ENCODE measurements around the gene CNOT6L. TPM values are rescaled to one million over a fixed set of nuclear protein-coding genes. Genes with fewer than 3 reads are reported as not detected.

The CNOT6L gene
- polyA plus RNA-seq, 1 of the 3 experiments (the other 2 are of a cell fraction): 2.8 TPM

DNA sequence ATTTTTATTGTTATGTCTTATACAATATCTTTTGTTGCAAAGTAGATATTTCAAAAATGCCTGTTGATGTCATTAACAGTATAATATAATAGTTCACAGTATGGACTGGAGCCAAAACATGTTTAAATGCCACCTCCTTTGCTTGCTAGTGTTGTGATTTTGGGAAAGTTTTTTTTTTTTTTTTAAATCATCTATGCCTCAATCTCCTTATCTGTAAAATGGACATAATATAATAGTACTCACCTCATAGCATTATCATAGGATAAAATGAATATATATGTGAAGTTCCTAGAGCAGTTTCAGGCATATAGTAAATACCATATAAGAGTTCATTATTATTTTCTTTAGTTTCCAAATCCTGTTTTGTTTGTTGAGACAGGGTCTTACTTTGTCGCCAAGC is 25.2 kb upstream of the CNOT6L start:
- no peak overlapping the region for H2AFZ ChIP-seq (ENCODE audit: low read depth)
- H3K27ac ChIP-seq (ENCODE audit: low read depth in 2 of 2, low read length in 1 of 2): no peak overlapping the region
- H3K79me2 ChIP-seq (ENCODE audit: insufficient read depth): no peaks in the 10 kb centered on the region
- H3K4me3 ChIP-seq (ENCODE audit: low read depth in 2 of 2, low read length in 1 of 2): no peak overlapping the region
- H3K9me2 ChIP-seq: no peaks in the 10 kb centered on the region
- H3K4me1 ChIP-seq (ENCODE audit: control insufficient read depth in 1 of 2, insufficient read depth in 2 of 2, low read depth in 1 of 2, low read length in 1 of 2): no peaks in the 10 kb centered on the region
- DNase-seq: no peak
- TF ChIP-seq TCF12 (IDR thresholded peaks at IDR 0.05) (no peak), FOXM1 (IDR thresholded peaks at IDR 0.05; ENCODE audit: low read depth) (no peak), SIN3A (IDR thresholded peaks at IDR 0.05; ENCODE audit: borderline replicate concordance, low read depth, low read length) (no peak), NRF1 (IDR thresholded peaks at IDR 0.05; ENCODE audit: low read depth, low read length) (no peak), EP300 (IDR thresholded peaks at IDR 0.05; ENCODE audit: borderline replicate concordance in 1 of 2, low read depth in 1 of 2, low read length in 1 of 2) (no peak), CHD2 (IDR thresholded peaks at IDR 0.05; ENCODE audit: low read length, partially characterized antibody) (no peak), TEAD4 (IDR thresholded peaks at IDR 0.05; ENCODE audit: borderline replicate concordance, insufficient read depth) (no peak), FOSL2 (IDR thresholded peaks at IDR 0.05; ENCODE audit: borderline replicate concordance, low read depth) (no peak), RFX5 (IDR thresholded peaks at IDR 0.05; ENCODE audit: low read length) (no peak), ELF1 (IDR thresholded peaks at IDR 0.05) (no peak), SMC3 (IDR thresholded peaks at IDR 0.05; ENCODE audit: low read depth, low read length) (no peak)
- TF ChIP-seq, protein P1, sequence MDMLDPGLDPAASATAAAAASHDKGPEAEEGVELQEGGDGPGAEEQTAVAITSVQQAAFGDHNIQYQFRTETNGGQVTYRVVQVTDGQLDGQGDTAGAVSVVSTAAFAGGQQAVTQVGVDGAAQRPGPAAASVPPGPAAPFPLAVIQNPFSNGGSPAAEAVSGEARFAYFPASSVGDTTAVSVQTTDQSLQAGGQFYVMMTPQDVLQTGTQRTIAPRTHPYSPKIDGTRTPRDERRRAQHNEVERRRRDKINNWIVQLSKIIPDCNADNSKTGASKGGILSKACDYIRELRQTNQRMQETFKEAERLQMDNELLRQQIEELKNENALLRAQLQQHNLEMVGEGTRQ (IDR thresholded peaks at IDR 0.05; ENCODE audit: borderline replicate concordance, low read depth, low read length): no peak
- 95% methylated on average over 1 of the region's 1 CpG for WGBS (ENCODE audit: low lambda C conversion rate)
- no peaks in the 10 kb centered on the region for H3K9me3 ChIP-seq
- no peaks in the 10 kb centered on the region for H4K20me1 ChIP-seq (ENCODE audit: insufficient read depth)
- no peak overlapping the region for H3K4me2 ChIP-seq
- no peaks in the 10 kb centered on the region for H3K36me3 ChIP-seq (replicated peaks in 1 of 2; ENCODE audit: control insufficient read depth in 1 of 2, insufficient read depth in 2 of 2, low read length in 1 of 2)
- POLR2A ChIA-PET: no interaction called here
- H3K27me3 ChIP-seq (ENCODE audit: insufficient read depth): no peaks in the 10 kb centered on the region
- CTCF ChIA-PET: interaction anchor here (1.0 kb wide), 1 partner anchor 217 kb away, joined by 4 read pairs; no protein-coding TSS in a partner anchor
- no peaks in the 10 kb centered on the region for H3F3A ChIP-seq (replicated peaks; ENCODE audit: insufficient read depth)
- no peak overlapping the region for H3K9ac ChIP-seq

DNA sequence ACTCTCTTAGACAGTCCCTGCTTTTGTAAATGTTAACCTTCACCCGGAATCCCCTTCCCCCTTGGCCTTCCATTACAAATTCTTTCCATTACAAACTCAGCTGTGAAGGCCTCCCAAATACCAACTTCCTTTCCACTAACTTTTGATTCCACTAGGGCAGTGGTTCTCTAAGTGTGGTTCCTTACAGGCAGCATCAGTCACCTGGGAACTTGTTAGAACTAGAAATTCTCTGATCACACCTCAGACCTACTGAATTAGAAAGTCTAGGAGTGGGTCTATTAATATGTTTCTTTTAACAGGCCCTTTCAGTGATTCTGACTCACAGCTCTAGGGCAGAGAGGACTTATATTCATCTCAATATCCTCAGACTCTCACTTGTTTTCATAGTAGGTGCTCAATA is 24.5 kb upstream of the CNOT6L start:
- WGBS (ENCODE audit: low lambda C conversion rate): 88% methylated on average over 1 of the region's 1 CpG
- Histone ChIP-seq H3K4me1 (ENCODE audit: control insufficient read depth in 1 of 2, insufficient read depth in 2 of 2, low read depth in 1 of 2, low read length in 1 of 2) (no peaks in the 10 kb centered on the region), H3K4me3 (ENCODE audit: low read depth in 2 of 2, low read length in 1 of 2) (no peak overlapping the region), H3K9ac (no peak overlapping the region), H3K36me3 (replicated peaks in 1 of 2; ENCODE audit: control insufficient read depth in 1 of 2, insufficient read depth in 2 of 2, low read length in 1 of 2) (no peaks in the 10 kb centered on the region), H3K27ac (ENCODE audit: low read depth in 2 of 2, low read length in 1 of 2) (no peak overlapping the region), H3K79me2 (ENCODE audit: insufficient read depth) (no peaks in the 10 kb centered on the region), H3K4me2 (no peak overlapping the region), H3K9me2 (no peaks in the 10 kb centered on the region), H2AFZ (ENCODE audit: low read depth) (no peak overlapping the region), H3K27me3 (ENCODE audit: insufficient read depth) (no peaks in the 10 kb centered on the region), H3F3A (replicated peaks; ENCODE audit: insufficient read depth) (no peaks in the 10 kb centered on the region), H3K9me3 (no peaks in the 10 kb centered on the region), H4K20me1 (ENCODE audit: insufficient read depth) (no peaks in the 10 kb centered on the region)
- ChIA-PET POLR2A (no interaction called here), CTCF (interaction anchor here (1.0 kb wide), 1 partner anchor 216 kb away, joined by 4 read pairs; no protein-coding TSS in a partner anchor)
- TF ChIP-seq, protein P2, sequence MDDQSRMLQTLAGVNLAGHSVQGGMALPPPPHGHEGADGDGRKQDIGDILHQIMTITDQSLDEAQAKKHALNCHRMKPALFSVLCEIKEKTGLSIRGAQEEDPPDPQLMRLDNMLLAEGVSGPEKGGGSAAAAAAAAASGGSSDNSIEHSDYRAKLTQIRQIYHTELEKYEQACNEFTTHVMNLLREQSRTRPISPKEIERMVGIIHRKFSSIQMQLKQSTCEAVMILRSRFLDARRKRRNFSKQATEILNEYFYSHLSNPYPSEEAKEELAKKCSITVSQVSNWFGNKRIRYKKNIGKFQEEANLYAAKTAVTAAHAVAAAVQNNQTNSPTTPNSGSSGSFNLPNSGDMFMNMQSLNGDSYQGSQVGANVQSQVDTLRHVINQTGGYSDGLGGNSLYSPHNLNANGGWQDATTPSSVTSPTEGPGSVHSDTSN (IDR thresholded peaks at IDR 0.05): no peak
- TF ChIP-seq RCOR1 (IDR thresholded peaks at IDR 0.05; ENCODE audit: low read length): no peak
- TF ChIP-seq GATA2 (CRISPR knock-in tag; IDR thresholded peaks at IDR 0.05): no peak
- TF ChIP-seq, protein P3, sequence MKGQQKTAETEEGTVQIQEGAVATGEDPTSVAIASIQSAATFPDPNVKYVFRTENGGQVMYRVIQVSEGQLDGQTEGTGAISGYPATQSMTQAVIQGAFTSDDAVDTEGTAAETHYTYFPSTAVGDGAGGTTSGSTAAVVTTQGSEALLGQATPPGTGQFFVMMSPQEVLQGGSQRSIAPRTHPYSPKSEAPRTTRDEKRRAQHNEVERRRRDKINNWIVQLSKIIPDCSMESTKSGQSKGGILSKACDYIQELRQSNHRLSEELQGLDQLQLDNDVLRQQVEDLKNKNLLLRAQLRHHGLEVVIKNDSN (IDR thresholded peaks at IDR 0.05; ENCODE audit: borderline replicate concordance, low read depth): no peak
- TF ChIP-seq, protein P4, sequence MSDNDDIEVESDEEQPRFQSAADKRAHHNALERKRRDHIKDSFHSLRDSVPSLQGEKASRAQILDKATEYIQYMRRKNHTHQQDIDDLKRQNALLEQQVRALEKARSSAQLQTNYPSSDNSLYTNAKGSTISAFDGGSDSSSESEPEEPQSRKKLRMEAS (IDR thresholded peaks at IDR 0.05; ENCODE audit: low read depth): no peak
- TF ChIP-seq, protein P5, sequence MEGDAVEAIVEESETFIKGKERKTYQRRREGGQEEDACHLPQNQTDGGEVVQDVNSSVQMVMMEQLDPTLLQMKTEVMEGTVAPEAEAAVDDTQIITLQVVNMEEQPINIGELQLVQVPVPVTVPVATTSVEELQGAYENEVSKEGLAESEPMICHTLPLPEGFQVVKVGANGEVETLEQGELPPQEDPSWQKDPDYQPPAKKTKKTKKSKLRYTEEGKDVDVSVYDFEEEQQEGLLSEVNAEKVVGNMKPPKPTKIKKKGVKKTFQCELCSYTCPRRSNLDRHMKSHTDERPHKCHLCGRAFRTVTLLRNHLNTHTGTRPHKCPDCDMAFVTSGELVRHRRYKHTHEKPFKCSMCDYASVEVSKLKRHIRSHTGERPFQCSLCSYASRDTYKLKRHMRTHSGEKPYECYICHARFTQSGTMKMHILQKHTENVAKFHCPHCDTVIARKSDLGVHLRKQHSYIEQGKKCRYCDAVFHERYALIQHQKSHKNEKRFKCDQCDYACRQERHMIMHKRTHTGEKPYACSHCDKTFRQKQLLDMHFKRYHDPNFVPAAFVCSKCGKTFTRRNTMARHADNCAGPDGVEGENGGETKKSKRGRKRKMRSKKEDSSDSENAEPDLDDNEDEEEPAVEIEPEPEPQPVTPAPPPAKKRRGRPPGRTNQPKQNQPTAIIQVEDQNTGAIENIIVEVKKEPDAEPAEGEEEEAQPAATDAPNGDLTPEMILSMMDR (IDR thresholded peaks at IDR 0.05): no peak
- TF ChIP-seq EP300 (IDR thresholded peaks at IDR 0.05; ENCODE audit: borderline replicate concordance in 1 of 2, low read depth in 1 of 2, low read length in 1 of 2): no peak
- TF ChIP-seq FOSL2 (IDR thresholded peaks at IDR 0.05; ENCODE audit: borderline replicate concordance, low read depth): no peak
- DNase-seq: no peak
